IPS-15b (cell line): ENCODE data around the gene MRPL39.

ENCODE experiments used
- H3K27me3 ChIP-seq: one replicate; pipeline ENCODE4 v1.6.1; 2013; ENCODE audit warnings: low read length; ENCODE audit not compliant: control insufficient read depth, insufficient read depth
- H3K36me3 ChIP-seq: one replicate; pipeline ENCODE4 v1.6.1; 2013; ENCODE audit warnings: low read length; ENCODE audit not compliant: control insufficient read depth, insufficient read depth
- H3K4me1 ChIP-seq: one replicate; pipeline ENCODE4 v1.6.1; 2013; ENCODE audit warnings: mild to moderate bottlenecking, low read length; ENCODE audit not compliant: control insufficient read depth, insufficient read depth
- H3K4me3 ChIP-seq: one replicate; pipeline ENCODE4 v1.5.1; 2013; ENCODE audit warnings: low read depth, low read length
- H3K9ac ChIP-seq: one replicate; pipeline ENCODE4 v1.6.1; 2013; ENCODE audit warnings: low read depth, mild to moderate bottlenecking, low read length
- H3K9me3 ChIP-seq: one replicate; pipeline ENCODE4 v1.6.1; 2013; ENCODE audit warnings: mild to moderate bottlenecking, low read length; ENCODE audit not compliant: control insufficient read depth, insufficient read depth

The MRPL39 gene

GRCh38 chr21:25578056-25578961 is 29.0 kb downstream of the MRPL39 start:
- Histone ChIP-seq H3K4me1 (no peaks in the 10 kb centered on the region), H3K9ac (no peak overlapping the region), H3K27me3 (no peaks in the 10 kb centered on the region), H3K36me3 (no peaks in the 10 kb centered on the region), H3K9me3 (no peaks in the 10 kb centered on the region), H3K4me3 (no peak overlapping the region)

- Histone ChIP-seq H3K4me3 (no peak overlapping the region), H3K9me3 (no peaks in the 10 kb centered on the region), H3K9ac (no peak overlapping the region), H3K4me1 (no peaks in the 10 kb centered on the region), H3K36me3 (no peaks in the 10 kb centered on the region), H3K27me3 (no peaks in the 10 kb centered on the region)
Measured at GRCh38 chr21:25577424-25578055, 29.7 kb downstream of the MRPL39 start.

- no peak overlapping the region for H3K9ac ChIP-seq
- H3K4me3 ChIP-seq, result no peak overlapping the region
- H3K4me1 ChIP-seq, result no peaks in the 10 kb centered on the region
- H3K36me3 ChIP-seq, result no peaks in the 10 kb centered on the region
- H3K27me3 ChIP-seq, result no peaks in the 10 kb centered on the region
- H3K9me3 ChIP-seq, result no peaks in the 10 kb centered on the region
Measured at GRCh38 chr21:25573409-25574206, 33.7 kb downstream of the MRPL39 start.

DNA sequence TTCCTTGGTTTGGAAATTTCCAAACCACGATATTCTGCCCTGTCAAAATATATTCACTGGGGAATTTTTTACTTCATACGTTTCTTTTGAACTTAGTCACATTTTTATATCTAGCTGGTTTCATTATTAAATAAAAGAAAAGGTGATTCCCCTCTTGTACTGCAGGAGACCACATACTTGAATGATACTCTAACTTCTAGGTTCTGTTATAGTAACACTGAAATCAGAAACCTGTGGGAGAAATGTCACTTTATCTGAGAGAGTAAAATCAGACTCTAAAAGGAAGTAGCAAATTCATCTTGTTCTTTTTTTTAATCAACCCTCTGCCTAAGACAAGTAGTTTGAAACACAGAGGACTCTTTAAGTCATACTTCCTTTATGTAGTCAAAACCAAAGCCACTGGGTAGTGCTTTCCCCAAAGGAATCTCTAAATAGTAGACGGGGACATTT is 34.4 kb downstream of the MRPL39 start:
- Histone ChIP-seq H3K9me3 (no peaks in the 10 kb centered on the region), H3K4me1 (no peaks in the 10 kb centered on the region), H3K27me3 (no peaks in the 10 kb centered on the region), H3K9ac (no peak overlapping the region), H3K4me3 (no peak overlapping the region), H3K36me3 (no peaks in the 10 kb centered on the region)

GRCh38 chr21:25571726-25572121 is 35.6 kb downstream of the MRPL39 start:
- Histone ChIP-seq H3K36me3 (no peaks in the 10 kb centered on the region), H3K4me1 (no peaks in the 10 kb centered on the region), H3K4me3 (no peak overlapping the region), H3K9ac (no peak overlapping the region), H3K9me3 (no peaks in the 10 kb centered on the region), H3K27me3 (no peaks in the 10 kb centered on the region)

DNA sequence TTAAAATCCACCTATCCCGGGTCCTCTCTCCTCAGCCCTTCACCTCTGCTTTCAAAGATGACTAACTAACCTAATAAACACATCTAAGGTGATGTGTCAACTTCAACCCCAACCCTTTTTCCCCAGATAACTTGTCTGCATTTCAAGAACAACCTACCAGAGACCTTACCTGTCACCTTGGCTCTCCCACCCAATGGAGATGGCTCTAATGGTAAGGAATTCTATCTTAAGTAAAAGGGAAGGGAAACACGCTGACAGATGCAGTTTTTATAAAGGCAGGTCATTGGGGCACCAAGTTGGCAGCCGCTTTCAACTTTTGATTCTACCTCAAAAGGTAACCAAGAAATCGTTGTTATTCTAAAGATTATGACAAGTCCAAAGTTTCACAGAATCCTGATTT is 37.6 kb downstream of the MRPL39 start:
- H3K9ac ChIP-seq, result no peak overlapping the region
- no peaks in the 10 kb centered on the region for H3K27me3 ChIP-seq
- H3K4me3 ChIP-seq, result no peak overlapping the region
- H3K4me1 ChIP-seq, result no peaks in the 10 kb centered on the region
- H3K36me3 ChIP-seq, result no peaks in the 10 kb centered on the region
- H3K9me3 ChIP-seq, result no peaks in the 10 kb centered on the region

DNA sequence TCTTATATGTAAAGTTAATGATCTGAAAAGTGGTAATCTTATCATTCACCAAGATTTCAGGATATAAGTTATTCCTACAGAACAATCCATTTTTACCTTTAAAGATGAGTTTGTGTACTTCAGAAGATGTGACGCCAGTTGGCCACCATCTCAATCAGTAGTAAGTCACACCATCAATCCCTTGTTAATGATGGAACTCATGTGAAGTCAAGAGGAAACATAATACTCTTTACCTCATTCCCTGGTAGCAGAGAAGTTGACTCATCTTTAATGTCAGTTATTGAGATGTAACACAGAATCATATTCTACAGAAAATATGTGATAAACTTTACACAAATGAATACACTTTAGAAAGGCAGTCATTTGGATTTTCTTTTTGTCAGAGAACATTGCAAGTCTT is 38.2 kb downstream of the MRPL39 start:
- Histone ChIP-seq H3K4me3 (no peak overlapping the region), H3K9ac (no peak overlapping the region), H3K27me3 (no peaks in the 10 kb centered on the region), H3K9me3 (no peaks in the 10 kb centered on the region), H3K4me1 (no peaks in the 10 kb centered on the region), H3K36me3 (no peaks in the 10 kb centered on the region)

DNA sequence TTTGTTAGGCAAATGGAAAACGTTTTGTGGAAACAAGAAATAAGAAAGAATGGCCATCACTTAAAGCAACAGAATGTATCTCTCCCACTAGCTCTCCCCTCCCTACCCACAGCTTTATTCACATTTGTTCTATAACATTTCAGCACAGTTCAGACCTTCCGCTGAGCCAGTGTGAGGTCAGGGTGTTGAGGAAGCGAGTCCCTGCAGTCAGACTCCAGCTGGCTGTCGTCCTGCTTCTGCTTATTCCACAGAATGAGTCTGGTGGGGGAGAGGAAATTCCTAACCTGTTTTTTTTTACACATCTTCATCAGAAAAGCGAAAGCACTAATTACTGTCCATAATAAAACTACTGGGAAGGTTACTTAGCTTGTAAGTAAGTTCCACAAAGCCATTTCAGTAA is 39.0 kb downstream of the MRPL39 start:
- peak overlapping the region; percentile 37 for H3K9ac ChIP-seq
- peaks cover 5% of the 10 kb centered on the region for H3K27me3 ChIP-seq
- H3K4me3 ChIP-seq, result no peak overlapping the region
- no peaks in the 10 kb centered on the region for H3K4me1 ChIP-seq
- no peaks in the 10 kb centered on the region for H3K9me3 ChIP-seq
- H3K36me3 ChIP-seq, result no peaks in the 10 kb centered on the region

DNA sequence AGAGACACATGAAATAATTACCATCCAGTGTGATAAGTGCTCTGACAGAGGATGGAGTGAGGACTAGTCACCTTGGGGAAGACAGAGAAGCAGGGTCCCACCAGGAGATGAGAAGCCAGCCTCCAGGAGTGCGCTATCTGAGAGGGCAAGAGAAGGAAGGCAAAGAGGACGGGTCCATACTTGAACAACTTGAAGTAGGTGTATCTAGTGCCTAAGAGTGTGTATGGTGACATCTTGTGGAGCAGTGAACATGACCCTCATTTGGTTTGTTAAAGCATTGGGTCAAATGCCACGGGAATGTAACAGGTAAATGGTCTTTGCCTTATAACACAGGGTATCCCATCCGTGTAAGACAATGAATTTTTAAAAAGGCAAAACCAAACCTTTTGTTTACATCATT is 39.8 kb downstream of the MRPL39 start:
- Histone ChIP-seq H3K9ac (no peak overlapping the region), H3K9me3 (no peaks in the 10 kb centered on the region), H3K4me1 (no peaks in the 10 kb centered on the region), H3K27me3 (peaks cover 13% of the 10 kb centered on the region), H3K36me3 (no peaks in the 10 kb centered on the region), H3K4me3 (no peak overlapping the region)

DNA sequence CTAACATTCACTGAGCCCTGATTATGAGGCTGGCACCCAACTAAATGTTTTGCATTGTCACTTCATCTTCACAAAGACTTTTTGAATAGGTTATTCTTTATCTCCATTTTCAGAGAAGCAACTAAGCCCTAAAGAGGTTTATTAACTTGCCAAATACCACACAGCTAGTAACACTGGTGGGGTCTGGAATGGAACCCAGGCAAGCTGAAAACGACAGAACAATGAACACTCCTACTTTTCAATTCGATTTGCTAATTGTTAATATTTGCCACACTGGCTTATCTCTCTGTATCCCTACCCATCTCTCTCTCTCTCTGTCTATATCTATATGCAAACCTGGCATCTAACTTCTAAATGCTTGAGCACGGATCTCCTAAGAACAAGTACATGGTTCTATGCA is 40.6 kb downstream of the MRPL39 start:
- Histone ChIP-seq H3K9ac (no peak overlapping the region), H3K27me3 (peaks cover 16% of the 10 kb centered on the region), H3K9me3 (no peaks in the 10 kb centered on the region), H3K4me1 (no peaks in the 10 kb centered on the region), H3K4me3 (no peak overlapping the region), H3K36me3 (no peaks in the 10 kb centered on the region)

DNA sequence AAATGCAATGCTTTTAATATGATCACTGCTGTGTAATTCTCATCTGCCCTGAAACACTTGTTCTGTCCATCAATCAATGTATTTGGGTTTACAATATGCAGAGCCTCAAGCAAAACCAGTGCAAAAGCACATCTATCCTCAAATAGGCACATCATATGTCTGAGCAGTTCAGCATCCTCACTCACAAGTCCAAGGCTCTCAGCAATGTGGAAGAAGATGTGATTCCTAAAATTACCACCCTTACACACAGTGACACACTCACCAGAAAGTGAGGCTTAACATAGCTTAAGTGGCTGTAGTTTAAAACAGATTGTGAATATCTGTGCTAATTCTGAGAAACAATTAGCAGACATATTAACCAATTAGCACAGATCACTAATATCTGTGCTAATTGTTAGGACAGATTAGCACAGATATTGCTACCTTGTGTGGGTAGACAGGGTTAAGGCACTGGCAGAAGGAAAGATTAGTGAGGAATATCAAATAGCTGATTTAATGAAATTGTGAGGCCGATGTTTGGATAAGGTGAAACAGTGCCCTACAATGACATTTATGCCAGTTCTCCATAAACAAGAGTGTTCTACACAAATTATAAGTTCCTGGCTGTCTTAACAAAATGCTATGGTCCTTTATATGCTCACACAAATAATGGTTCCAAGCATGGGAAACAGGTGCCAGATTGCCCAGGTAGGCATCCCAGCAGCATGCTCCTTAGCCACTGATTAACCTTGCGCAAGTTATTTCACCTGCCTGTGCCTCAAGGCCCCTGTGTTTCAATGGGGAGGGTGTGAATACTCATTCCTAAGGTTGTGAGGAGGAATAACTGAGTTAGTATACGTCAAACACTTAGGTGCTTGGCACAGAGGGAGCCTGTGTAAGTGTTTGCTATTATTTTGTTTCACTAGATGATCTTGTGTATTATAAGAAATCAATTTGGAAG is 41.7 kb downstream of the MRPL39 start:
- Histone ChIP-seq H3K9me3 (no peaks in the 10 kb centered on the region), H3K4me3 (no peak overlapping the region), H3K4me1 (no peaks in the 10 kb centered on the region), H3K9ac (no peak overlapping the region), H3K36me3 (no peaks in the 10 kb centered on the region), H3K27me3 (peaks cover 27% of the 10 kb centered on the region)
